Spleen (tissue), 11 donors: ENCODE data around the gene USP24. TPM values are rescaled to one million over a fixed set of nuclear protein-coding genes. Genes with fewer than 3 reads are reported as not detected.

Experiments used
- DNase-seq: peaks from one replicate; pipeline ENCODE4 v3.0.0-alpha.2; 2020
- H3K27ac ChIP-seq, 8 donors: fragments of 200-600 bp; sonication (generic) in 7 of 8; 1 replicate in 4 of 8; 2 replicates in 4 of 8; pipeline versions ENCODE4 v1.5.0 to v1.8.0; 2016 to 2021; ENCODE audit warnings: inconsistent platforms in 4 of 8, mild to moderate bottlenecking in 4 of 8, moderate library complexity in 1 of 8
- H3K27me3 ChIP-seq, 7 donors: fragments of 200-600 bp; sonication (generic) in 6 of 7; replicated peaks in 1 of 7; 1 replicate in 4 of 7; 2 replicates in 3 of 7; pipeline versions ENCODE4 v1.5.0 to v1.8.0; 2016 to 2021; ENCODE audit warnings: inconsistent platforms in 3 of 7, mild to moderate bottlenecking in 1 of 7
- H3K36me3 ChIP-seq, 6 donors: fragments of 200-600 bp; sonication (generic) in 5 of 6; 1 replicate in 4 of 6; 2 replicates in 2 of 6; pipeline versions ENCODE4 v1.5.0 to v1.8.0; 2016 to 2021; ENCODE audit warnings: inconsistent platforms in 2 of 6
- H3K4me1 ChIP-seq, 6 donors: fragments of 200-600 bp; sonication (generic) in 5 of 6; 1 replicate in 3 of 6; 2 replicates in 3 of 6; pipeline versions ENCODE4 v1.5.0 to v1.8.0; 2016 to 2021; ENCODE audit warnings: inconsistent platforms in 3 of 6
- H3K4me3 ChIP-seq, 8 donors: fragments of 200-600 bp; sonication (generic) in 7 of 8; 1 replicate in 4 of 8; 2 replicates in 4 of 8; pipeline versions ENCODE4 v1.5.0 to v1.8.0; 2016 to 2021; ENCODE audit warnings: inconsistent platforms in 4 of 8, mild to moderate bottlenecking in 4 of 8, moderate library complexity in 2 of 8
- H3K9me3 ChIP-seq, 8 donors: fragments of 200-600 bp; sonication (generic) in 7 of 8; 1 replicate in 4 of 8; 2 replicates in 4 of 8; pipeline versions ENCODE4 v1.5.0 to v1.8.0; 2016 to 2021; ENCODE audit warnings: inconsistent platforms in 4 of 8
- CTCF ChIP-seq, 11 experiments: fragments of 200-600 bp in 7 of 11; fragments of 450-650 bp in 4 of 11; sonication (generic) in 4 of 11; IDR thresholded peaks in 8 of 11; conservative IDR thresholded peaks in 3 of 11; 1 replicate in 7 of 11; 2 replicates in 4 of 11; pipeline versions ENCODE4 v1.4.0 to v1.8.0; 2016 to 2021; ENCODE audit warnings: antibody characterized with exemption in 11 of 11, inconsistent platforms in 4 of 11, mild to moderate bottlenecking in 1 of 11
- POLR2A ChIP-seq, 3 donors: fragments of 450-650 bp; IDR thresholded peaks; one replicate each; pipeline ENCODE4 v1.5.1; 2017; ENCODE audit warnings: antibody characterized with exemption in 3 of 3, mild to moderate bottlenecking in 1 of 3
- POLR2AphosphoS5 ChIP-seq, 3 donors: sonication (generic); formaldehyde crosslinking; IDR thresholded peaks; one replicate each; pipeline ENCODE4 v1.5.1; 2017; ENCODE audit warnings: antibody characterized with exemption in 3 of 3
- WGBS, 5 donors: extraction: QIAGEN DNeasy Blood & Tissue Kit in 3 of 5; methylation state at CpG; one replicate each; pipeline versions ENCODE4 v1.1.5 to v1.1.7; 2013 to 2018; 5-methylcytosine and 5-hydroxymethylcytosine counted together
- intact Hi-C: fragments of 100-400 bp; cut with DNase I; formaldehyde crosslinking; loops from one replicate; pipeline ENCODE4 v1.15.0; 2023; ENCODE audit warnings: low total_unique reads
- polyA plus RNA-seq, 3 donors: library from polyadenylated mRNA; stranded (reverse); fragments of 200-250 nt; gene quantifications; one replicate each; pipeline ENCODE4 v1.2.1, GENCODE V29; 2013
- total RNA-seq, 7 donors: library from RNA; depleted of rRNA in 3 of 7; stranded (reverse); fragments of >200 nt in 3 of 7; fragmentation: NEBNext Ultra II Directional in 4 of 7; extraction: Animal tissue kit (Norgen Biotek cat#: 25700) in 4 of 7; gene quantifications; one replicate each; pipeline versions ENCODE4 v1.1.0 to v1.2.1, GENCODE V29; 2016 to 2021
- donor health status: healthy with polysubstance abuse.
- donor health status: DM: no; HTN: no; CAD: no; lungs with moderate emphysema.
- donor health status: DM: no; HTN: no; CAD: no.
- donor health status: Bipolar disorder and iron deficiency.
- donor health status: healthy.
- donor health status: DM: no; HTN: no; CAD: no.
- donor health status: DM: yes; HTN: yes; CAD: no.

The USP24 gene
- total and polyA plus RNA-seq, 10 donors, result 11.6 to 94.5 (median 70.1) TPM

- H3K4me3 ChIP-seq, result no peak overlapping the region
- H3K4me1 ChIP-seq, result peaks cover 2 to 39% (median 19%) of the 10 kb centered on the region in 6 donors
- H3K27me3 ChIP-seq, result no peaks in the 10 kb centered on the region
- DNase-seq, result no peak
- TF ChIP-seq POLR2AphosphoS5 (IDR thresholded peaks at IDR 0.05) (no peak), POLR2A (IDR thresholded peaks at IDR 0.05) (no peak)
- H3K9me3 ChIP-seq, result no peaks in the 10 kb centered on the region
- intact Hi-C loops, result no loop called here
- WGBS, 5 donors, result 94 to 100% (median 99%) methylated on average over 3 of the region's 3 CpGs
- peaks cover 0 to 89% (median 44%) of the 10 kb centered on the region in 6 donors for H3K36me3 ChIP-seq
- H3K27ac ChIP-seq, result peak overlapping the region in 2 of 8 donors; percentile 31 to 81
Observed at GRCh38 chr1:55153031-55153430, 62.1 kb downstream of the USP24 start.

- H3K36me3 ChIP-seq, result peaks cover 0 to 89% (median 45%) of the 10 kb centered on the region in 6 donors
- peaks cover 2 to 45% (median 19%) of the 10 kb centered on the region in 6 donors for H3K4me1 ChIP-seq
- intact Hi-C loops, result no loop called here
- H3K27ac ChIP-seq, result peak overlapping the region in 7 of 8 donors; percentile 62 to 86 (median 77)
- DNase-seq, result no peak
- TF ChIP-seq POLR2AphosphoS5 (IDR thresholded peaks at IDR 0.05) (peak in 1 of 3 donors; percentile 29), POLR2A (IDR thresholded peaks at IDR 0.05) (no peak), CTCF (IDR thresholded peaks at IDR 0.05 in 8 of 11, conservative IDR thresholded peaks at IDR 0.05 in 3 of 11) (no peak)
- H3K9me3 ChIP-seq, result no peaks in the 10 kb centered on the region
- H3K27me3 ChIP-seq, result no peaks in the 10 kb centered on the region
- 27 to 56% (median 34%) methylated on average over 2 of the region's 2 CpGs for WGBS, 5 donors
- H3K4me3 ChIP-seq, result no peak overlapping the region
Observed at GRCh38 chr1:55150880-55151588, 64.1 kb downstream of the USP24 start.

GRCh38 chr1:55148676-55149075 lies 66.5 kb downstream of the USP24 start:
- H3K36me3 ChIP-seq, result peaks cover 8 to 89% (median 51%) of the 10 kb centered on the region in 6 donors
- no peaks in the 10 kb centered on the region for H3K27me3 ChIP-seq
- peaks cover 2 to 45% (median 19%) of the 10 kb centered on the region in 6 donors for H3K4me1 ChIP-seq
- H3K9me3 ChIP-seq, result no peaks in the 10 kb centered on the region
- no peak for DNase-seq
- H3K27ac ChIP-seq, result peak overlapping the region in 1 of 8 donors; percentile 36
- intact Hi-C loops, result no loop called here
- TF ChIP-seq POLR2AphosphoS5 (IDR thresholded peaks at IDR 0.05), result no peak
- TF ChIP-seq CTCF (IDR thresholded peaks at IDR 0.05 in 8 of 11, conservative IDR thresholded peaks at IDR 0.05 in 3 of 11), result no peak
- TF ChIP-seq POLR2A (IDR thresholded peaks at IDR 0.05), result no peak
- H3K4me3 ChIP-seq, result no peak overlapping the region

GRCh38 chr1:55147524-55147923 lies 67.6 kb downstream of the USP24 start:
- 74 to 90% (median 81%) methylated on average over 8 of the region's 8 CpGs for WGBS, 5 donors
- Histone ChIP-seq H3K4me3 (no peak overlapping the region), H3K27me3 (no peaks in the 10 kb centered on the region), H3K27ac (peak overlapping the region in 3 of 8 donors; percentile 13 to 36 (median 33)), H3K4me1 (peaks cover 2 to 39% (median 19%) of the 10 kb centered on the region in 6 donors), H3K36me3 (peaks cover 8 to 89% (median 55%) of the 10 kb centered on the region in 6 donors), H3K9me3 (no peaks in the 10 kb centered on the region)
- intact Hi-C loops, result no loop called here
- no peak for DNase-seq
- TF ChIP-seq CTCF (IDR thresholded peaks at IDR 0.05 in 8 of 11, conservative IDR thresholded peaks at IDR 0.05 in 3 of 11) (no peak), POLR2AphosphoS5 (IDR thresholded peaks at IDR 0.05) (peak in 2 of 3 donors; percentile 11 to 28), POLR2A (IDR thresholded peaks at IDR 0.05) (no peak)
